GM19452 (cell line): ENCODE measurements around the gene TEX47.
A peak's percentile ranks its signal among the peaks of the same experiment; 100 is the strongest.

Source experiments
- ATAC-seq: cut with Tn5 transposase; IDR thresholded peaks from one replicate; pipeline ENCODE4 v1.9.1; 2021; ENCODE audit not compliant: unreplicated experiment

The TEX47 gene

GRCh38 chr7:88795553-88795952 is at the start of gene TEX47:
Gene TEX47 (minus strand): TSS chr7:88795737. CDS start chr7:88794942, 795 bp downstream.
- no peak for ATAC-seq

GRCh38 chr7:88845091-88845490 is 49.6 kb upstream of the TEX47 start:
- no peak for ATAC-seq

DNA sequence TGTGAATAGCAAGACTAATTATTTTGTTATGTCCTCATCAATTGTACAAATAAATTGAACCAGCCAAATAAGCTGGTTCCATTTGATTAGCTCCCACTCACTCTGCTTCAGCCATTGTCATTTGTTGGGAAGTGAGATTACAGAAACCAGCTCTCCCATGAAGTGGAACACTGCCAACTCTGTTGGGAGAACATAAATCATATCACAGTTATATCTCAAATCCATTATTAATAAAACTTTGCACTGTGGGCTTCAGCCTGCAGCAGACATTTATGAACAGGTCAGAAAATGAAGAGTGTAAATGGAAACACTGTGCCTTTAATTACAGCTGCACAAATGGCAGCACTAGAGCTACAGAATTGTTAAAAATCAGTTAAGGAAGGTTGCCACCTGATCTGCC is 46.7 kb upstream of the TEX47 start:
- no peak for ATAC-seq

DNA sequence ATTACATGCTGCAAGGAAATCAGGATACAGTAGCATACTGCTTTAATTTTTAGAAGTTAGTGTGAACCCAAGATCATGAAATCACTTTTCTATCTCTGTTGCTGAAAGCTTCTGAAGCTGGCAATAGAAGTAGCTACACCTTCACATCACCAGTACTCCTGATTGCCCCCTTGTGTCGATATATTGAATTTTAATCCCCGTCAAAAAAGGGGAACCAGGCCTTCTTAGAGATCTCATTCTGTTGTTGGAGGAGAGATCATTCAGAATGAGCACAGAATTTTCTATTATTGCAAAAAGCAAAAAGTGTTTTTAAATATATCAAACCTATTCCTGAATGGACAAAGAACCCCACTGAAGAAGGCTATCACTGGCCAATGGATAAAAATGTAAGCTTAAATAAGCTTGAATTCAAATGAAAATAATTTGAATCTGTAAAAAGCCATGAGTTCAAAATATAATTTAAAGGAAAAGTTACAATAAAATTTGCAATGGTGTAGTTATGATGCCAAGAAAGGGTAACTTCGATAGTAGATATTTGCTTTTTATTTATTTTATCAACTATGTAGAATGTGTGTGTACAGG is 39.7 kb upstream of the TEX47 start:
- ATAC-seq, result peak; percentile 82

DNA sequence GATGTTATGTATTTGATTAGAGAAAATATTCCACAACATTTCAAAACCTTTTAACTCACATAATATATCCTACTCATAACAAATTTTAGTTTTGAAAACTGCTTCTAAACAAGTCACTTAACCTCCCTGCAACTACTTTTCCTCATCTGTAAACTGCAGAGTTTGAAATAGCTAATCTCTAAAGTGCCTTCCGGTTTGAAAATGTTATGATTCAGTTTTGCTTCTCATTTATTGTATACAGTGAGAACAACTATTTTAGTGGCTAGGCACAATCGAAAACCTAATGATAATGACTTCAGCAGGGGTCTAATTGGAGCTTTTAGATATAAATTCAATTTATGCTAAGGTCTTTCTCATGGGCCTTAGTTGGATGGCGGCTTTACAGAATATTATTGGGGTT is 30.7 kb upstream of the TEX47 start:
- ATAC-seq, result no peak

- ATAC-seq, result no peak
These were observed 23.0 kb upstream of the TEX47 start for GRCh38 chr7:88818552-88818951.

GRCh38 chr7:88806280-88807037 is 10.9 kb upstream of the TEX47 start:
- no peak for ATAC-seq

DNA sequence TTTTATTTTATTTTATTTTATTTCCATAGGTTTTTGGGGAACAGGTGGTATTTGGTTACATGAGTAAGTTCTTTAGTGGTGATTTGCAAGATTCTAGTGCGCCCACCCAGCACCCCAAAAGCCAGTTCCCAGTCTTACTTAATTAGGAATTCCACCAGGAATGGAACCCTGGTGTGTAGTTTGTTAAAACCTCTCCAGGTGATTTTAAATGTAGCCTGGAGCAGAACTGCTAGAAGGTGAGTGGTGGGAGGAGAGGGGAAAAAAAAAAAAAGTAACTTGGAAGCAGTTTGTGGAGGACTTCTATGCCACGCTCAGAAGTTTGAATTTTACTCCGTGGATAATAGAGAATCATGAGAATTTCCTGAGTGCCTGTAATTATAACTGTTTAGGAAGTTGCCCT is 5.5 kb upstream of the TEX47 start:
- ATAC-seq, result no peak

DNA sequence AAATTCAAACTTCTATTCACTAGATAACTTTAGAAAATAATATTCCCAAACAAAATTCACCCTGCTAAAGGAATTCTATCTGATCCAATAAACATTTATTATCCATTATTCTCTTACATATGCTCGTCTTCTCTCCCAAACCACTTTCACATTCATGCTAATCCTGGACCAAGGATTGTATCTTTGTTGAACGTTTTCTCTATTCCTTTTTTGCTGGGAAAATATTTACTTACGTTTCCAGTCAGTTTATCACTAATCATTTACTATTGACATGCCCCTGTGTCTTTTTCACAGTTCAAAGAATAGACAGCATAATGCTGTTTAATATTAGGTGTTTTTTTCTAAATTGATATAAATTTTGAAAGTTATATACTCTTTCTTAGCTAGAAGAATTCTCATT is 3.2 kb downstream of the TEX47 start:
- ATAC-seq, result no peak

- no peak for ATAC-seq
These were observed 3.6 kb downstream of the TEX47 start for GRCh38 chr7:88791891-88792290.

DNA sequence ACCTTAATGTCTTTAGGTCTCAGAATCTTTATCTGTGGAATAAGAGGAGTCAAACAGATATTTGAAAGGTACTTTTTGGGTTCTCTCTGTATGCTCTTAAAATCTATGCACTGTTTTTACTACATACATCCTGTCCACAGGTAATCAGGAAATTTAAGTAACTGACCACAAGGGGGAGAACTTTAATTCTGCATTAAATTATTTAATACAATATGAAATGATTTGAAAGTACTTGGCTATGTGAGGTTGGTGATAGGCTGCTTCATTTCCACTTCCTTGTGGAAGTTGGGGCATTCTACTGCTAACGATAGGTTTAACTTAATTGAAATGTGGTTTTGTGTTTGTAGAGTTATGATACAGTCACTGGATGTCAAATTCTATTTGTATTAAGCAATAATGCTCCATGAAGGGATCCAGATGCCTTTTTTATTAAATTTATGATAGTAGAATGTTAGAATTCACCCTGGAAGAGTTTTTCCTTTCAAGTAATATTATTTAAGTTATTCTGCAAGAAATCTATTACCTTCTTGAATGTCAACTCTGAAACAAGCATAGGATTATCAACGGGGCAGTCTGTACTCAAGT is 6.0 kb downstream of the TEX47 start:
- peak; percentile 63 for ATAC-seq

- no peak for ATAC-seq
These were observed 7.8 kb downstream of the TEX47 start for GRCh38 chr7:88787777-88788176.

- no peak for ATAC-seq
These were observed 19.7 kb downstream of the TEX47 start for GRCh38 chr7:88775838-88776237.

DNA sequence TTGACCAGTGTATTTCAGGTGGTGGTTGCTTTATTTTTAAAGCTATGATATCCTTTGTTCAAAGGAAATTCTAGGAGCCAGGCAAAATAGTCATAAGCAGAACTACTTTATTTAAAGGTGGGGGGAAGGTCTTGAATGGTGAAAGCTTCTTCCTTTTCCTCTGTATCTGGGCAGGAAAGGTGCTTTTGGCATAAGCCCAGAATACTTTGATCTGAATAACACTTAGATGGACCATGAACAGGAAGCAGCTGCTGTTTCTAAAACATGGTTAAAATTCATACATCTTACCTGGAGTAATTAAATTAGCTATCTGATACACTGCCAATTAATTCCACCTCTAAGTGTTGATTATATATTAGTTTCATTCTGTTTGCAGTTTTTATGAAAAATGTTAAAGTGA is 22.8 kb downstream of the TEX47 start:
- no peak for ATAC-seq

GRCh38 chr7:88771417-88771816 is 24.1 kb downstream of the TEX47 start:
- ATAC-seq, result no peak

GRCh38 chr7:88761779-88762178 is 33.8 kb downstream of the TEX47 start:
- no peak for ATAC-seq

GRCh38 chr7:88760136-88760515 is 35.4 kb downstream of the TEX47 start:
- no peak for ATAC-seq

GRCh38 chr7:88759230-88760135 is 36.1 kb downstream of the TEX47 start, which contains the start of gene ZNF804B:
Gene ZNF804B (plus strand): TSS chr7:88759700. CDS start chr7:88759977, 277 bp downstream.
- no peak for ATAC-seq

- ATAC-seq, result no peak
These were observed 36.9 kb downstream of the TEX47 start for GRCh38 chr7:88758381-88759229.

- no peak for ATAC-seq
These were observed 38.2 kb downstream of the TEX47 start for GRCh38 chr7:88757371-88757770.
